WTC11 (cell line): Measurements from ENCODE around the gene ITPKB. TPM values are rescaled to one million over a fixed set of nuclear protein-coding genes. Genes with fewer than 3 reads are reported as not detected.
"Not testable (repeated sequence)": the region's sequence is repeated elsewhere in the genome, so short reads cannot be mapped to it uniquely, and the experiment has no call there.

ENCODE experiments used
- ATAC-seq: fragments of 200-7000 bp; cut with Tn5 transposase; 2 replicates; pipeline ENCODE4 v1.10.0; 2021; ENCODE audit warnings: mild to moderate bottlenecking, moderate library complexity
- CTCF ChIA-PET: fragments of 300-600 bp; sonication (Branson Sonifier 250); formaldehyde crosslinking; loops from one replicate; lab custom pipeline; 2021; ENCODE audit warnings: antibody characterized with exemption; lab: Charles Lee
- POLR2A ChIA-PET: fragments of 350-600 bp; sonication (Branson Sonifier 250); formaldehyde crosslinking; loops from one replicate; lab custom pipeline; 2021; ENCODE audit warnings: antibody characterized with exemption; lab: Charles Lee
- DNase-seq: peaks from one replicate; pipeline ENCODE4 v3.0.0; 2021; ENCODE audit warnings: low spot score
- H3K27ac Mint-ChIP-seq: 2 replicates; pipeline ENCODE4 v1.8.0; 2021; ENCODE audit warnings: mixed read lengths
- H3K27me3 Mint-ChIP-seq: 2 replicates; pipeline ENCODE4 v1.8.0; 2021; ENCODE audit warnings: low read depth, mild to moderate bottlenecking, moderate library complexity, mixed read lengths
- H3K36me3 Mint-ChIP-seq: 2 replicates; pipeline ENCODE4 v1.8.0; 2021; ENCODE audit warnings: mixed read lengths
- H3K4me1 Mint-ChIP-seq: 2 replicates; pipeline ENCODE4 v1.8.0; 2022; ENCODE audit warnings: mixed read lengths
- H3K4me3 Mint-ChIP-seq: 2 replicates; pipeline ENCODE4 v1.8.0; 2021; ENCODE audit warnings: mild to moderate bottlenecking, moderate library complexity, mixed read lengths
- H3K9me3 Mint-ChIP-seq: 2 replicates; pipeline ENCODE4 v1.8.0; 2021; ENCODE audit warnings: mixed read lengths
- ATF1 ChIP-seq: sonication (generic); formaldehyde crosslinking; IDR thresholded peaks from 2 replicates; pipeline ENCODE4 v1.8.1; 2023; ENCODE audit warnings: mild to moderate bottlenecking, moderate library complexity, missing genetic modification reagents
- EMX1 ChIP-seq: fragments of 250-450 bp; sonication (Bioruptor Pico); IDR thresholded peaks from 2 replicates; pipeline ENCODE4 v1.8.0; 2021; ENCODE audit warnings: mild to moderate bottlenecking
- FOXK1 ChIP-seq: sonication (generic); formaldehyde crosslinking; IDR thresholded peaks from 2 replicates; pipeline ENCODE4 v1.8.0; 2022; ENCODE audit warnings: mild to moderate bottlenecking, moderate library complexity, missing genetic modification reagents
- NFATC4 ChIP-seq: fragments of 250-450 bp; sonication (Bioruptor Pico); IDR thresholded peaks from 2 replicates; pipeline ENCODE4 v1.9.0; 2021; ENCODE audit warnings: mild to moderate bottlenecking
- NR1H2 ChIP-seq: sonication (generic); formaldehyde crosslinking; IDR thresholded peaks from 2 replicates; pipeline ENCODE4 v1.9.0; 2021; ENCODE audit warnings: mild to moderate bottlenecking, moderate library complexity, missing genetic modification reagents
- NR3C1 ChIP-seq: sonication (generic); formaldehyde crosslinking; conservative IDR thresholded peaks from 2 replicates; pipeline ENCODE4 v1.8.1; 2023; ENCODE audit warnings: low read depth, mild to moderate bottlenecking, missing genetic modification reagents
- SOX15 ChIP-seq: fragments of 250-450 bp; sonication (Bioruptor Pico); IDR thresholded peaks from 2 replicates; pipeline ENCODE4 v1.9.0; 2021; ENCODE audit warnings: mild to moderate bottlenecking
- SP1 ChIP-seq: sonication (generic); formaldehyde crosslinking; conservative IDR thresholded peaks from 2 replicates; pipeline ENCODE4 v1.8.1; 2022; ENCODE audit warnings: missing genetic modification reagents
- TCF7 ChIP-seq: sonication (generic); formaldehyde crosslinking; IDR thresholded peaks from 2 replicates; pipeline ENCODE4 v1.8.0; 2022; ENCODE audit warnings: mild to moderate bottlenecking, low read depth, missing genetic modification reagents, moderate library complexity
- ZNF121 ChIP-seq: sonication (generic); formaldehyde crosslinking; IDR thresholded peaks from 2 replicates; pipeline ENCODE4 v1.8.0; 2023; ENCODE audit warnings: missing genetic modification reagents
- ZNF232 ChIP-seq: sonication (generic); formaldehyde crosslinking; IDR thresholded peaks from 2 replicates; pipeline ENCODE4 v1.8.0; 2022; ENCODE audit warnings: mild to moderate bottlenecking, missing genetic modification reagents
- ZNF416 ChIP-seq: fragments of 250-450 bp; sonication (Bioruptor Pico); IDR thresholded peaks from 2 replicates; pipeline ENCODE4 v1.9.0; 2021; ENCODE audit warnings: mild to moderate bottlenecking, inconsistent platforms
- ZNF423 ChIP-seq: fragments of 250-450 bp; sonication (Bioruptor Pico); IDR thresholded peaks from 2 replicates; pipeline ENCODE4 v2.1.2; 2022; ENCODE audit warnings: mild to moderate bottlenecking, moderate library complexity
- total RNA-seq: library from RNA; stranded (reverse); gene quantifications from 3 replicates; pipeline ENCODE4 v1.2.3, GENCODE V29; 2021
- TF ChIP-seq, protein P1 (sequence below): fragments of 250-450 bp; sonication (Bioruptor Pico); conservative IDR thresholded peaks from 2 replicates; pipeline ENCODE4 v1.9.0; 2021; ENCODE audit warnings: mild to moderate bottlenecking
- TF ChIP-seq, protein P2 (sequence below): fragments of 200-600 bp; IDR thresholded peaks from 2 replicates; pipeline ENCODE4 v1.8.0; 2022; ENCODE audit warnings: antibody characterized with exemption
- TF ChIP-seq, protein P3 (sequence below): fragments of 250-450 bp; sonication (Bioruptor Pico); IDR thresholded peaks from 2 replicates; pipeline ENCODE4 v1.9.0; 2021; ENCODE audit warnings: mild to moderate bottlenecking
- TF ChIP-seq, protein P4 (sequence below): sonication (generic); formaldehyde crosslinking; IDR thresholded peaks from 2 replicates; pipeline ENCODE4 v1.8.1; 2023; ENCODE audit warnings: mild to moderate bottlenecking, missing genetic modification reagents, moderate library complexity
- TF ChIP-seq, protein P5 (sequence below): sonication (generic); formaldehyde crosslinking; IDR thresholded peaks from 2 replicates; pipeline ENCODE4 v1.8.0; 2023; ENCODE audit warnings: mild to moderate bottlenecking, missing genetic modification reagents
- TF ChIP-seq, protein P6 (sequence below): fragments of 250-450 bp; sonication (Bioruptor Pico); IDR thresholded peaks from 2 replicates; pipeline ENCODE4 v2.1.2; 2022; ENCODE audit warnings: mild to moderate bottlenecking, moderate library complexity

Gene ITPKB
- total RNA-seq, 1 experiment from 2014 or later: 15.6 TPM

DNA sequence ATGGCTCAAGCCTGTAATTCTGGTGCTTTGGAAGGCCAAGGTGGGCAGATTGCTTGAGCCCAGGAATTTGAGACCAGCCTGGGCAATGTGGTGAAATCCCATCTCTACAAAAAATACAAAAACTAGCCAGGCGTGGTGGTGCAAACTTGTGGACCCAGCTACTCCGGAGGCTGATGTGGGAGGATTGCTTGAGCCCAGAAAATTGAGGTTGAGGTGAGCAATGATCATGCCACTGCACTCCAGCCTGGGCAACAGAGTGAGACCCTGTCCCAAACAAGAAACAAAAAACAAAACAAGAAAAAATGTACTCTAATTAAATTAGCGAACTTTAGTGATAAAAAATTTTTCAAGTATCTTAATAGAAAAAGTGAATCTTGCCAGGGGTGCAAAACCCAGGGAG, 28.1 kb upstream of the ITPKB start:
- peak; percentile 52; the same call in 1 of the 2 replicates for TF ChIP-seq ZNF121 (CRISPR knock-in tag)
- ATAC-seq, H3K4me3 Mint-ChIP-seq, H3K27ac Mint-ChIP-seq, DNase-seq, H3K9me3 Mint-ChIP-seq, H3K36me3 Mint-ChIP-seq, POLR2A ChIA-PET, H3K27me3 Mint-ChIP-seq, CTCF ChIA-PET: not testable (repeated sequence)
- H3K4me1 Mint-ChIP-seq: peaks cover 42% of the 10 kb centered on the region

DNA sequence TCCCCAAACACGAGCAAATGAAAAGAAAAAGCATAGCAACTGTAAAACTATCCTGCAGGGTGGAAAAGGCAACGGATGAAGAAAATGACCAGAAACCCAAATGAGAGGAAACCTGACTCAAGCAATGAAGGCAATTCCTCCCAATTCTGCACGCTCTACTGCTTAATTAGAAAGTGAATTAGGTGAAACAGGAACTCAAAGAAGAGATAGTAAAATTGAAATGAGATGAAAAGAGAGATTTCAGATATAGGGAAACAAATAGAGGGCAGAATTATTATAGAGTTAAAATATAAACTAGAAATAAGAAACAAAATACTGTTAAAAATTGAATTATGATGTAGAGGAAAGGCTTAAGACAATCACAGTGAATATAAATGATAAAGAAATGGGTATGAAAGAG, 27.5 kb upstream of the ITPKB start:
- DNase-seq: no peak
- POLR2A ChIA-PET: no interaction called here
- no peak for TF ChIP-seq SP1 (CRISPR knock-in tag)
- no peak for TF ChIP-seq ZNF423 (CRISPR knock-in tag)
- no peak for TF ChIP-seq NR3C1 (CRISPR knock-in tag)
- TF ChIP-seq, protein P1, sequence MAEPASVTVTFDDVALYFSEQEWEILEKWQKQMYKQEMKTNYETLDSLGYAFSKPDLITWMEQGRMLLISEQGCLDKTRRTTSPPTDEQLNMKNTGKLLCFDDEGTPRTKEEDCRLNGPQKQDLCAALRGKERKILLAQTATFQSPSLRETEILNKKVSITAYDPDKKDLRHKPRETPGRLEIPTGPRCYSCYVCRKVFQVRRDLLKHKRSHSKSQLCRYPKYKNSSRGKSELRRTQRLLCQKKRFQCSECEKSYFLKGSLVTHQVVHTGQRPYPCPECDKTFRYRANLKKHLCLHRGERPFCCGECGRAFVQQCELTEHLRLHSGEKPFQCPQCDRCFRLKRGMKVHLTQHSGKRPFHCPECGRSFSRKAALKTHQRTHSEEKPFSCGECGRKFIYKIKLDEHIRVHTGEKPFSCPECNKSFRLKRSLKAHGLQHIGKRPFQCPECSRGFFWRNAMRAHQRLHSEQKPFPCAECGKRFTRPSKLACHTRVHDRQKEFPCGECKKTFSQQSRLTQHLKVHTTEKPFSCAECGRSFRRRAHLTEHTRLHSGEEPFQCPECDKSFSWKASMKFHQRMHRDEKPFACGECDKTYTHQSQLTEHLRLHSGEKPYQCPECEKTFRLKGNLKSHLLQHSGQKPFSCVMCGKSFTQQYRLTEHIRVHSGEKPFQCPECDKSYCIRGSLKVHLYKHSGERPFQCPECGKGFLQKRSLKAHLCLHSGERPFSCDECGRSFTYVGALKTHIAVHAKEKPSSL (CRISPR knock-in tag): no peak
- TF ChIP-seq, protein P2, sequence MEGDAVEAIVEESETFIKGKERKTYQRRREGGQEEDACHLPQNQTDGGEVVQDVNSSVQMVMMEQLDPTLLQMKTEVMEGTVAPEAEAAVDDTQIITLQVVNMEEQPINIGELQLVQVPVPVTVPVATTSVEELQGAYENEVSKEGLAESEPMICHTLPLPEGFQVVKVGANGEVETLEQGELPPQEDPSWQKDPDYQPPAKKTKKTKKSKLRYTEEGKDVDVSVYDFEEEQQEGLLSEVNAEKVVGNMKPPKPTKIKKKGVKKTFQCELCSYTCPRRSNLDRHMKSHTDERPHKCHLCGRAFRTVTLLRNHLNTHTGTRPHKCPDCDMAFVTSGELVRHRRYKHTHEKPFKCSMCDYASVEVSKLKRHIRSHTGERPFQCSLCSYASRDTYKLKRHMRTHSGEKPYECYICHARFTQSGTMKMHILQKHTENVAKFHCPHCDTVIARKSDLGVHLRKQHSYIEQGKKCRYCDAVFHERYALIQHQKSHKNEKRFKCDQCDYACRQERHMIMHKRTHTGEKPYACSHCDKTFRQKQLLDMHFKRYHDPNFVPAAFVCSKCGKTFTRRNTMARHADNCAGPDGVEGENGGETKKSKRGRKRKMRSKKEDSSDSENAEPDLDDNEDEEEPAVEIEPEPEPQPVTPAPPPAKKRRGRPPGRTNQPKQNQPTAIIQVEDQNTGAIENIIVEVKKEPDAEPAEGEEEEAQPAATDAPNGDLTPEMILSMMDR: no peak
- no peak for TF ChIP-seq FOXK1
- TF ChIP-seq EMX1 (CRISPR knock-in tag): no peak
- no peak for TF ChIP-seq NR1H2 (CRISPR knock-in tag)
- TF ChIP-seq NFATC4 (CRISPR knock-in tag): no peak
- TF ChIP-seq ATF1 (CRISPR knock-in tag): no peak
- TF ChIP-seq, all 79 proteins: peak for 0
- CTCF ChIA-PET: no interaction called here
- no peaks in the 10 kb centered on the region for H3K36me3 Mint-ChIP-seq
- ATAC-seq: no peak
- peak overlapping the region; percentile 47; the same call in 1 of the 2 replicates for H3K27ac Mint-ChIP-seq
- no peaks in the 10 kb centered on the region for H3K27me3 Mint-ChIP-seq
- peaks cover 43% of the 10 kb centered on the region for H3K4me1 Mint-ChIP-seq
- H3K9me3 Mint-ChIP-seq: no peaks in the 10 kb centered on the region
- H3K4me3 Mint-ChIP-seq: no peak overlapping the region

DNA sequence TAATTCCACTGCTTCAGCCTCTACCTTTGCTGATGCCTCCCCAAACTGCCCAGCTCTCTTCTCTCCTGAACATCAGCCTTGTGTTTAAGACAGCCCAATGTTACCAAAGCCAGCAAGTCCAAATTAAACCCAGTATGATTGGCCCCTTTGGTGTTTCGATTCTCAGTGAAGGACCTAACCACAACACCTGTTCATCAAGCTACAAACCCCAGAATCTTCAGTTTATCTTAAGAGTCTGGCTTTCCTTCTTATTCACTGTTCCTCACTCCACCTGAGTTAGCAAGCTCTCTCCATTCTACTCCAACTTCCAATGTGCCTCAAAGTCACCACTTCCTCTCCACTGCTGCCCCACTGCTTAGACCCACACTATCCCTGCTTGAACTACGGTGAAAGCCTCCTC, 25.5 kb upstream of the ITPKB start:
- peak overlapping the region; percentile 11 for H3K27ac Mint-ChIP-seq
- TF ChIP-seq, protein P3, sequence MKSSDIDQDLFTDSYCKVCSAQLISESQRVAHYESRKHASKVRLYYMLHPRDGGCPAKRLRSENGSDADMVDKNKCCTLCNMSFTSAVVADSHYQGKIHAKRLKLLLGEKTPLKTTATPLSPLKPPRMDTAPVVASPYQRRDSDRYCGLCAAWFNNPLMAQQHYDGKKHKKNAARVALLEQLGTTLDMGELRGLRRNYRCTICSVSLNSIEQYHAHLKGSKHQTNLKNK (CRISPR knock-in tag): no peak
- TF ChIP-seq NFATC4 (CRISPR knock-in tag) (no peak), TCF7 (CRISPR knock-in tag) (no peak), EMX1 (CRISPR knock-in tag) (no peak), ZNF416 (CRISPR knock-in tag) (no peak), SOX15 (CRISPR knock-in tag) (no peak), ZNF232 (CRISPR knock-in tag) (no peak)
- TF ChIP-seq, protein P4, sequence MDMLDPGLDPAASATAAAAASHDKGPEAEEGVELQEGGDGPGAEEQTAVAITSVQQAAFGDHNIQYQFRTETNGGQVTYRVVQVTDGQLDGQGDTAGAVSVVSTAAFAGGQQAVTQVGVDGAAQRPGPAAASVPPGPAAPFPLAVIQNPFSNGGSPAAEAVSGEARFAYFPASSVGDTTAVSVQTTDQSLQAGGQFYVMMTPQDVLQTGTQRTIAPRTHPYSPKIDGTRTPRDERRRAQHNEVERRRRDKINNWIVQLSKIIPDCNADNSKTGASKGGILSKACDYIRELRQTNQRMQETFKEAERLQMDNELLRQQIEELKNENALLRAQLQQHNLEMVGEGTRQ (CRISPR knock-in tag): no peak
- TF ChIP-seq, protein P5, sequence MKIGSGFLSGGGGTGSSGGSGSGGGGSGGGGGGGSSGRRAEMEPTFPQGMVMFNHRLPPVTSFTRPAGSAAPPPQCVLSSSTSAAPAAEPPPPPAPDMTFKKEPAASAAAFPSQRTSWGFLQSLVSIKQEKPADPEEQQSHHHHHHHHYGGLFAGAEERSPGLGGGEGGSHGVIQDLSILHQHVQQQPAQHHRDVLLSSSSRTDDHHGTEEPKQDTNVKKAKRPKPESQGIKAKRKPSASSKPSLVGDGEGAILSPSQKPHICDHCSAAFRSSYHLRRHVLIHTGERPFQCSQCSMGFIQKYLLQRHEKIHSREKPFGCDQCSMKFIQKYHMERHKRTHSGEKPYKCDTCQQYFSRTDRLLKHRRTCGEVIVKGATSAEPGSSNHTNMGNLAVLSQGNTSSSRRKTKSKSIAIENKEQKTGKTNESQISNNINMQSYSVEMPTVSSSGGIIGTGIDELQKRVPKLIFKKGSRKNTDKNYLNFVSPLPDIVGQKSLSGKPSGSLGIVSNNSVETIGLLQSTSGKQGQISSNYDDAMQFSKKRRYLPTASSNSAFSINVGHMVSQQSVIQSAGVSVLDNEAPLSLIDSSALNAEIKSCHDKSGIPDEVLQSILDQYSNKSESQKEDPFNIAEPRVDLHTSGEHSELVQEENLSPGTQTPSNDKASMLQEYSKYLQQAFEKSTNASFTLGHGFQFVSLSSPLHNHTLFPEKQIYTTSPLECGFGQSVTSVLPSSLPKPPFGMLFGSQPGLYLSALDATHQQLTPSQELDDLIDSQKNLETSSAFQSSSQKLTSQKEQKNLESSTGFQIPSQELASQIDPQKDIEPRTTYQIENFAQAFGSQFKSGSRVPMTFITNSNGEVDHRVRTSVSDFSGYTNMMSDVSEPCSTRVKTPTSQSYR (CRISPR knock-in tag): no peak
- TF ChIP-seq, protein P6, sequence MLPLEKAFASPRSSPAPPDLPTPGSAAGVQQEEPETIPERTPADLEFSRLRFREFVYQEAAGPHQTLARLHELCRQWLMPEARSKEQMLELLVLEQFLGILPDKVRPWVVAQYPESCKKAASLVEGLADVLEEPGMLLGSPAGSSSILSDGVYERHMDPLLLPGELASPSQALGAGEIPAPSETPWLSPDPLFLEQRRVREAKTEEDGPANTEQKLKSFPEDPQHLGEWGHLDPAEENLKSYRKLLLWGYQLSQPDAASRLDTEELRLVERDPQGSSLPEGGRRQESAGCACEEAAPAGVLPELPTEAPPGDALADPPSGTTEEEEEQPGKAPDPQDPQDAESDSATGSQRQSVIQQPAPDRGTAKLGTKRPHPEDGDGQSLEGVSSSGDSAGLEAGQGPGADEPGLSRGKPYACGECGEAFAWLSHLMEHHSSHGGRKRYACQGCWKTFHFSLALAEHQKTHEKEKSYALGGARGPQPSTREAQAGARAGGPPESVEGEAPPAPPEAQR: no peak

More for the DNA sequence above, 25.5 kb upstream of the ITPKB start:
- Mint-ChIP-seq H3K36me3 (no peaks in the 10 kb centered on the region), H3K9me3 (no peaks in the 10 kb centered on the region), H3K4me3 (no peak overlapping the region), H3K4me1 (peaks cover 43% of the 10 kb centered on the region), H3K27me3 (no peaks in the 10 kb centered on the region)
- DNase-seq (no peak), ATAC-seq (no peak)
- CTCF ChIA-PET: interaction anchor here (0.6 to 1.7 kb wide), 3 partner anchors 47 to 138 kb away, joined by 3 to 5 read pairs (median 4); no protein-coding TSS in a partner anchor
- POLR2A ChIA-PET: interaction anchor here (1.2 kb wide), 1 partner anchor 57 kb away, joined by 3 read pairs; no protein-coding TSS in a partner anchor
